ENCODE results near the gene CRY1.
A peak's percentile ranks its signal among the peaks of the same experiment; 100 is the strongest.

CRY1 gene

DNA sequence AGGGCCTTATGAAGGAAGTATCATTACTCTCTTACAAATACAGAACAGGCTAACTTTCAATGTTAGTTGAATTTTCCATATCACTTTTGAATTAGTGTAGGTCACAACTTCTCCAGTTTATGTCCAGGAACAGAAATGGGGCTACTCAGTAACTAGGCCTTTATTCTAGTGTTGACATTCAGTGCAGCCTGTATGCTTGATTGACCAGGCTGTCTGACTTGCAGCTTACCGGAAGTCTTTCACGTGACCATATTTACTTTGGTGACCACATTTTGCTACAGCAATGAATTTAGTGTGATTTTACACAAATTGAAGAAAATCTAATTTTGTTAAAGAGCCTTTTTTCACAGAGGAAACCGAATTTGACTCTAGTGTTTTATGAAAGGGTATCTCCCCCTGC is 118.8 kb downstream of the CRY1 start:
- Mint-ChIP-seq H3K27ac (no peak overlapping the region), H3K4me3 (no peak overlapping the region), H3K27me3 (no peaks in the 10 kb centered on the region), H3K36me3 (ENCODE audit: low read depth) (peaks cover 12% of the 10 kb centered on the region), H3K4me1 (ENCODE audit: low read depth) (no peaks in the 10 kb centered on the region), H3K9me3 (no peaks in the 10 kb centered on the region)
- intact Hi-C loops (cut with micrococcal nuclease) = no loop called here

DNA sequence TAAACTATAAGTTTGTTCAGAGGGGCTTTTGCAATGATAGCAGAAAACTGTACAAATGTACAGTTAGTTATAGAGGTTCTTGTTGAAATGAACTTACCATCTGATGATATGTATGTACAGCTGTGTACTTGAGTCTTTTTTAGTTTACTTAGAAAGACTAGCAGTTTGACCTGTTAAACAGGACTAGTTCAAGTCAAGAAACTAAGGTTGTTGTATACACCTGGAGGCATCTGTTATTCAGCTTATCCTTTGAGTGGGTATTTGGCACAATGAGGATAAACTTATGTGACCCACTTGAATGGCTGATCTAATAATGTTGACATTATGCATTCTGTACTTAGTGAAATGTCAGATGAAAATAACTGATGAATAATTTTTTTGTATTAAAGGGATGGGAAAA is 119.8 kb downstream of the CRY1 start:
- Mint-ChIP-seq H3K4me3 (no peak overlapping the region), H3K4me1 (ENCODE audit: low read depth) (no peaks in the 10 kb centered on the region), H3K36me3 (ENCODE audit: low read depth) (peaks cover 12% of the 10 kb centered on the region), H3K27ac (no peak overlapping the region), H3K9me3 (no peaks in the 10 kb centered on the region), H3K27me3 (no peaks in the 10 kb centered on the region)
- intact Hi-C loops (cut with micrococcal nuclease) = no loop called here

DNA sequence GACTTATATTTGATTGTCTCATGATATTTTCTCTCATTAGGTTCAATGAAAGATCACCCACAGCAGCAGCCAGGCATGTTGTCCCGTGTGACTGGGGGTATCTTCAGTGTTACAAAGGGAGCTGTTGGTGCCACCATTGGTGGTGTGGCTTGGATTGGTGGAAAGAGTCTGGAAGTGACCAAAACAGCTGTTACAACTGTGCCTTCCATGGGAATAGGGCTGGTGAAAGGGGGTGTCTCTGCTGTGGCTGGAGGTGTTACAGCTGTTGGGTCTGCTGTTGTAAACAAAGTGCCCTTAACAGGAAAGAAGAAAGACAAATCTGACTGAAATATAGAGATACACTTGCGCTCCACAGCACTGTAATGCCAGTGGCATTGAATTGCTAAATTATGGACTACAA is 122.3 kb downstream of the CRY1 start:
- intact Hi-C loops (cut with micrococcal nuclease) = no loop called here
- H3K36me3 Mint-ChIP-seq (ENCODE audit: low read depth) = peaks cover 11% of the 10 kb centered on the region
- H3K4me1 Mint-ChIP-seq (ENCODE audit: low read depth) = no peaks in the 10 kb centered on the region
- no peaks in the 10 kb centered on the region for H3K9me3 Mint-ChIP-seq
- no peak overlapping the region for H3K4me3 Mint-ChIP-seq
- H3K27ac Mint-ChIP-seq = no peak overlapping the region
- H3K27me3 Mint-ChIP-seq = no peaks in the 10 kb centered on the region

DNA sequence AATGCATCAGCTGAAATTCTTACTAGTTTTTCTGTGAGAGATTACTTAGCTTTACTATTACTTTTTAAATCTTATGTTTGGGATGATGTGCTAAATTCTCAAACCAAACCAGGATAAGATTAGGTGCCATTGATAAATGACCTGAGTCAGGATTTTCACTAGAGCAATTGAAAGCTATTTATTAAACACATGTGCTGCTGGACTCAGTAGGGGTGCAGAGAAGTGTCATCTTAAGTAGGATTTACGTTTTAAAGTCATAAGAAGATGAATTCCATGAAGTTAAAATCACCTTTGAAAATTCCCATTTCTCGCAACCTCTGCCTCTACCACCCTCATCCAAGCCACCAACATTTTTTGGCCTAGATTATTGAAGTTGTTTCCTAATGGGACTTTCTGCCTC is 128.8 kb downstream of the CRY1 start:
- Mint-ChIP-seq H3K27me3 (no peaks in the 10 kb centered on the region), H3K4me1 (ENCODE audit: low read depth) (no peaks in the 10 kb centered on the region), H3K27ac (no peak overlapping the region), H3K9me3 (no peaks in the 10 kb centered on the region), H3K36me3 (ENCODE audit: low read depth) (peaks cover 5% of the 10 kb centered on the region), H3K4me3 (no peak overlapping the region)
- intact Hi-C loops (cut with micrococcal nuclease) = no loop called here

DNA sequence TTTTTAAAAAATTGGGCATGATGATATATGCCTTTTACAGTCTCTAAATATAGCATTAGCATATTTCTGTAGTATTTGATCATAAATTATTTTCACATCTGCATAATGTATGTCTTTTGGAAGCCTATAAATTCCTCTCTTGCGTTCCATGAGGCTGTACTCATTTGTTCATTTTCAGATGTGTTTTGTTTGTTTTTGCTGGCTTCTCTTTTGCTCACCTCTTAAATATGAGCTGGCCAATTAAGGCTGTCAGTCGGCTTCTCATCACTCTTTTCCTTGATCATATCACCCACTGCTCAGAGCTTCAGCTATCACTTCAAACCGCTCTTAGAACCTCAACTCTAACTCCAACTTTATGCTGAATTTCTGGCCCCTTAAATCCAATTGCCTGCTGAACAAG is 131.1 kb downstream of the CRY1 start:
- no peaks in the 10 kb centered on the region for H3K36me3 Mint-ChIP-seq (ENCODE audit: low read depth)
- no peaks in the 10 kb centered on the region for H3K9me3 Mint-ChIP-seq
- H3K27ac Mint-ChIP-seq = no peak overlapping the region
- no peak overlapping the region for H3K4me3 Mint-ChIP-seq
- peaks cover 4% of the 10 kb centered on the region for H3K27me3 Mint-ChIP-seq
- no peaks in the 10 kb centered on the region for H3K4me1 Mint-ChIP-seq (ENCODE audit: low read depth)
- intact Hi-C loops (cut with micrococcal nuclease) = no loop called here

DNA sequence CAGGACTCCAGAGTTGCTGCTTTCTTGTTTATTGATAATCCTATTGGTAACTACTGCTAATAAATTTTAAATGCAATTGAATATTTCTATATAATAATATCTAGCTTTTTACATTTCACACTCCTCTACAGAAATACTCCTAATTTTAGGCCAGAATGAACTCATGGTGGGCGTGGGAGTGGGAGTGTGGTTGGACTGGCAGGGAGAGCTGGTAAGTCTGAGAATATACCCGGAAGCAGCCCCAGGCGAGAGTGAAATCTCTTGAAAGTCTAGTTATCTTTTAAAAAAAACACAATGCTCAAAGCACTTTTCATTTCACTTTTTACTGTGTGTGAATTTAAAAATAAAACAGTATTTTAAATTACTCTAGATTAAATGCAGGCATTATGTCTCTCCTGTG is 132.9 kb downstream of the CRY1 start:
- intact Hi-C loops (cut with micrococcal nuclease) = no loop called here
- H3K27ac Mint-ChIP-seq = no peak overlapping the region
- H3K9me3 Mint-ChIP-seq = no peaks in the 10 kb centered on the region
- peaks cover 11% of the 10 kb centered on the region for H3K27me3 Mint-ChIP-seq
- H3K4me1 Mint-ChIP-seq (ENCODE audit: low read depth) = peaks cover 1% of the 10 kb centered on the region
- no peak overlapping the region for H3K4me3 Mint-ChIP-seq
- peaks cover 12% of the 10 kb centered on the region for H3K36me3 Mint-ChIP-seq (ENCODE audit: low read depth)

DNA sequence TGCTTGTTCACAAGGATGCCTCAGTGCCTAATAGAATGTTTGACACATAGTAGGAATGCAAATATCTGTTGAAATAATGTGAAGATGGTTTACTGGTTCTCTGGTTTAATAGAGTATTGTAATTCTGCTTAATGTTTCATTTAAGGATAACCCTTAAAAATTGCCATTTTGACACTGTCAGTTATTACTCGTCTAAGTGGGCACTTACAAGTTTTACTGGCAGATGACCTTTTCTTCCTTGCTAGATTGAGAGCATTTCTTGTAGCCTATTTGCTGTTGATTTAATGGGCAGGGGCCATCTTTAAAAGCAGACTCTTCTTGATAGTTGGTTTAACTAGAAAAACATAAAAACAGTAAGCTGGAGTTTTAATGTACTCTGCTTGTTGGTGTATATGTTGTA is 135.8 kb downstream of the CRY1 start:
- H3K27ac Mint-ChIP-seq = no peak overlapping the region
- H3K9me3 Mint-ChIP-seq = no peaks in the 10 kb centered on the region
- H3K27me3 Mint-ChIP-seq = peaks cover 37% of the 10 kb centered on the region
- peak overlapping the region; percentile 94 for H3K4me3 Mint-ChIP-seq
- H3K4me1 Mint-ChIP-seq (ENCODE audit: low read depth) = peaks cover 5% of the 10 kb centered on the region
- intact Hi-C loops (cut with micrococcal nuclease) = loop anchor here (10.0 kb wide), 1 partner anchor 137 kb away; the partner anchor contains the start of gene CRY1
- peaks cover 16% of the 10 kb centered on the region for H3K36me3 Mint-ChIP-seq (ENCODE audit: low read depth)

DNA sequence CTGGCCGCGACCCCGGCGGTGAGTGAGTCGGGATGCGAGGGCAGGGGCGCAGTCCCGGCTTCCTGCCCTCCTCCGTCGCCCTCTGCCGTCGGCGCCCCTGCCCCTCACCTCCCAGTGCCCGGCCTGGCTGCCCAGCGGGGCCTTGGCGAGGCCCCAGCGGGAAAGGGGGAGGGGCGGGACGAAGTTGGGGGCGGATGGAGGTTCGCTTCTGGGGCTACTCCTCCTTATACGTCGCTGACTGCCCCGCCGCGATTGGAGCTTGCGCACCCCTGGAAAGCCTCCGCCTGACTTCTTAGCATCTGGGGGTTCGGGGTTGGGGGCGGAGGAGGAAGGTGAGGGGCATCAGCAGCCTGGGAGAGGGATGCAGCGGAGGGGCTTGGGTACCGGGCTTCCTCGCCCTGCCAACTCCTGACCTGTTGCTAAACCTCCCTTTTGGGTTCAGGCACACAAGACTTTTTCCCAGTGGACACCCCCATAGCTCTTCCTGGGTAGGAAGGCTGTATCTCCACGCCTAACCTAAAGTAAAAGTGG is 137.2 kb downstream of the CRY1 start:
- Mint-ChIP-seq H3K36me3 (ENCODE audit: low read depth) (peaks cover 16% of the 10 kb centered on the region), H3K27me3 (peaks cover 52% of the 10 kb centered on the region), H3K9me3 (no peaks in the 10 kb centered on the region), H3K4me3 (peak overlapping the region; percentile 94), H3K4me1 (ENCODE audit: low read depth) (peaks cover 5% of the 10 kb centered on the region), H3K27ac (peak overlapping the region; percentile 76)
- intact Hi-C loops (cut with micrococcal nuclease) = loop anchor here (10.0 kb wide), 1 partner anchor 139 kb away; the partner anchor contains the start of gene CRY1

DNA sequence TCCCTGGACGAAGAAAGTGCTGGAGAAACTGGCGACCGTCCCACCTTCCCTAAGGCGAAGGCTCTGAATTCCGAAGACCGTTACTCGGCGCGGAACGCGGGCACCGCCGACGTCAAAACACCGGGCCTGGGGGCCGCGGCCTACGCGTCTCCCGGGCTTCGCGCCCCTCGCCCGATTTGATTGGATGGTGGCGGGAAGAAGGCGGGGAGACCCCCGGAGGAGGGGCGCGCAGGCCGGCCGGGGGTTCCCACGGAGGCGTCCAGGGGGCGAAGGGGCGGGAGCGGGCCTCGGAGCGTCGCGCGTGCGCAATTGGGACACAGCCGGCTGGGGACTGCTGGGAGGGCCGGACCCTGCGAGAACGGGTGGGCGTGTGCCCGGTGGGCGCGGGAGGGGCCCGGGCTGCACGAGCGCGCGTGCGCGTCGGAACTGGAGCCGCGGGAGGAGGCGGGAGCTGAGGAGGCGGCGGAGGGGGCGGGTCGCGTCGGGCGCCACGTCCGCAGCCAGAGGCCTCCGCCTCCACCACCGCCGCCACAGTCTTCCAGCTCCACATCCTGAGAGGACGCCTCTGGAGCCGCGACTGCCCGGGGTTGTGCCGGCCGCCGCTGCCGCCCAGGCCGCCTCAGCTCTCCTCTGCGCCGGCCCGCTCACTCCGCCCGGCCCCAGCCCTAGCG is 137.8 kb downstream of the CRY1 start, which contains the start of gene TMEM263:
Gene TMEM263 (plus strand): TSS at position 531 of the 671 bp plus-strand sequence. CDS start 11,210 bp downstream, outside the sequence.
- Mint-ChIP-seq H3K27ac (peak within 1 kb of the TSS; percentile 76), H3K4me1 (ENCODE audit: low read depth) (peaks cover 5% of the 10 kb centered on the region), H3K4me3 (peak within 1 kb of the TSS; percentile 94), H3K27me3 (peaks cover 57% of the 10 kb centered on the region), H3K9me3 (no peaks in the 10 kb centered on the region), H3K36me3 (ENCODE audit: low read depth) (peaks cover 16% of the 10 kb centered on the region)
- intact Hi-C loops (cut with micrococcal nuclease) = loop anchor here (10.0 kb wide), 1 partner anchor 139 kb away; the partner anchor contains the start of gene CRY1

DNA sequence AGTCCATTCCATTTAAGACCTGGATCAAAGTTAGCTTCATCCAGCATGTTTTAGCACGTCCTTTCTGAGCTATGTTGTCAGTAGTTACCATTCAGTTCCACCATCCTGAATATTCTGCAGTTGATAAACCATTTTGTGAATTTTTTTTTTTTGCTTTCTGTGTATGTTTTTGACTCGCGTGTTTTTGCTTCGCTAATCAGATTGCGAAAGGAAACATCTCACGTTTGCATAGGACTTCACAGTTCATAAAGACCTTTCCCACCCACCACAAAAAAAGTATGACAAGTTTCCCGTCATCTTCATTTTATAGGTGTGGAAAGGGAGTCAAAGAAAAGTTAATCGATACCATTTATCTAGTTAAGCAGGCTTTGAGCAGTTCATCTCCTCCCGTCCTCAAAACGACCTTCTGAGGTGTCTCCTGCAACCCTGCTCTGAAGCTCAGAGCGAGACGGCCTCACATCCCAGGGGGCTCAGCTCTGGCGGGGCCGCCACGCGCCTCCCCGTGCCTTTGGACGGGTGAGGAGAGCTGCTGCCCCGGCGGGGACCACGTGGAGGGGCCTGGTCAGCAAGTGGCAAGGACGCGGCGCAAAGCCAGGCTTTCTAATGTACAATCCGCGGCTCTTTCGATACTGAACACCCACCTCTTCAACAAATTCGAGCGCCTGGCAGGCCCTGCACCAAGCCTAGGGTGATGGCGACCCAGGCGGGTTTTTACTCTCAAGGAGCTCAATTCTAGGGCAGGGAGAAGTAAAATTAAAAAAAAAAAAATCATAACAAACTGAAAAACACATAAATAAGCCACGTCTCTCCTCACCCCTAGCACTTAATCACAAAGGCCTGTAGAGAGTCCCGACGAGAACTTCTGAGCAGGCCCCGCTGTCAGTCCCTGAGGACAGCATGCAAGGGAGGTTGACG is 138.6 kb downstream of the CRY1 start:
- Mint-ChIP-seq H3K4me1 (ENCODE audit: low read depth) (peaks cover 5% of the 10 kb centered on the region), H3K36me3 (ENCODE audit: low read depth) (peaks cover 16% of the 10 kb centered on the region), H3K9me3 (peaks cover 6% of the 10 kb centered on the region), H3K27ac (peak overlapping the region; percentile 76), H3K27me3 (peaks cover 65% of the 10 kb centered on the region), H3K4me3 (peak overlapping the region; percentile 94)
- intact Hi-C loops (cut with micrococcal nuclease) = loop anchor here (10.0 kb wide), 1 partner anchor 140 kb away; the partner anchor contains the start of gene CRY1

DNA sequence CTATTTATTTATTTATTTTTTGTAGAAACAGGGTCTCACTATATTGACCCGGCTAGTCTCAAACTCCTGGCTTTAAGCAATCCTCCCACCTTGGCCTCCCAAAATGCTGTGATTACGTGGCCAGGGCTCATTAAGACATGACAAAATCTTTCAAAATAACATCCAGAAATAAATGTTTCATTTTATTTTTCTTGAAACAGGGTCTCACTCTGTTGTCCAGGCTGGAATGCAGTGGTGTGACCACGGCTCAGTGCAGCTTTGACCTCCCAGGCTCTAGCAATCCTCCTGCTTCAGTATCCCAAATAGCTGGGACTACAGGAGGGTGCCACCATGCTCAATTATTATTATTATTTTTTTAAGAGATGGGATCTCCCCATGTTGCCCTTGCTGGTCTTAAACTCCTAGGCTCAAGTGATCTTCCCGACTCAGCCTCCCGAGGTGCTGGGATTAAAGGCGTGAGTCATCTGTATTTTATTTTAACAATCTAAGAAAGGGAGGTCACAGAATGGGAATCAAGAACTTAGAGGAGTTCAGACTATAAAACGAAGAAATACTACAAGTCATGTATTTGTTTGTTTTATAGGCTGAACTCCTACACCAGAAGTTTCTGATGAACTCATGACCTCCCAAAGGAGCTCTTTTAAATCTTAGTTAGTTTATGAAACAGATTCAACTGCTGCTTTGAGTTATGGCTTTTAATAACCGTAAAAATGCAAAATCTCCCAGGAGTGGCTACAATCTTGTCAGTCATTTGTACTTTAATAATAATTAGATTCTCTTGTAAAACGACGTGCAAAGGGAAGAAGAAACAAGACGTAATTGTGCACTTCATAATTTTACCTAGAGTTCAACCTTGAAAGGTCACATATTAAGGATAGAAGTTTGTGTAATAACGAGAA is 139.7 kb downstream of the CRY1 start:
- H3K27me3 Mint-ChIP-seq = peaks cover 74% of the 10 kb centered on the region
- H3K36me3 Mint-ChIP-seq (ENCODE audit: low read depth) = peaks cover 16% of the 10 kb centered on the region
- H3K9me3 Mint-ChIP-seq = peaks cover 17% of the 10 kb centered on the region
- H3K4me1 Mint-ChIP-seq (ENCODE audit: low read depth) = peaks cover 5% of the 10 kb centered on the region
- no peak overlapping the region for H3K4me3 Mint-ChIP-seq
- intact Hi-C loops (cut with micrococcal nuclease) = loop anchor here (10.0 kb wide), 1 partner anchor 141 kb away; the partner anchor contains the start of gene CRY1
- no peak overlapping the region for H3K27ac Mint-ChIP-seq

DNA sequence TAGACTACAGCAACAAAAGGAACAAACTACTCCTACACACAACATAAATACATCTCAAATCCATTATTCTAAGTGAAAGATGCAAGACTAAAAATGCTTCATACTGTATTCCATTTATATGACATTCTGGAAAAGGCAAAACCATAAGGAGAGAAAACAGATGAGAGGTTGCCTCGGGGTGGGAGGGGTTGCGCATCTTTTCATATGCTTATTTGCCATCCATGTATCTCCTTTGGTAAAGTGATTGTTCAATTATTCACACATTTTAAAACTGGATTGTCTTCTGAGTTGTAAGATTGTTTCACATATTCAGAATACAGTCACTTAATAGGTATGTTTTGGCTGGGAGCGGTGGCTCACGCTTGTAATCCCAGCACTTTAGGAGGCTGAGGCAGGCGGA is 142.8 kb downstream of the CRY1 start:
- intact Hi-C loops (cut with micrococcal nuclease) = loop anchor here (10.0 kb wide), 1 partner anchor 144 kb away; the partner anchor contains the start of gene CRY1
- H3K27ac Mint-ChIP-seq = no peak overlapping the region

DNA sequence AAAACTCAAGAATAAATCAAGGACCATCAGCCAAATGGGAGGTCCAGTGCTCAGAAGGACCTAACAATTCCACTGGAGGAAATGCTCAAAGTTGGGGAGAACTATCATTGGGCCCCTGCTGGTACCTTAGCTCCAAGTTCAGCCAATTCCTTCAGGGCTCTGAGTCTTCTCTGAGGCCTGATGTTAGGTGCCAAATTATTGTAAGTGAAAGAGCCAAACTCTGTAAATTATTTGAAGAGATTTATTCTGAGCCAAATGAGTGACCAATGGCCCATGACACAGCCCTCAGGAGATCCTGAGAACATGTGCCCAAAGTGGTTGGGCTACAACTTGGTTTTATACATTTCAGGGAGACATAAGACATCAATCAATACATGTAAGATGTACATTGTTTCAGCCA is 145.9 kb downstream of the CRY1 start:
- Mint-ChIP-seq H3K27ac (no peak overlapping the region), H3K4me1 (ENCODE audit: low read depth) (no peaks in the 10 kb centered on the region), H3K36me3 (ENCODE audit: low read depth) (no peaks in the 10 kb centered on the region), H3K4me3 (no peak overlapping the region), H3K27me3 (peaks cover 65% of the 10 kb centered on the region), H3K9me3 (peaks cover 31% of the 10 kb centered on the region)
- intact Hi-C loops (cut with micrococcal nuclease) = no loop called here

More for the DNA sequence above, 142.8 kb downstream of the CRY1 start:
- Mint-ChIP-seq H3K9me3 (peaks cover 31% of the 10 kb centered on the region), H3K4me1 (ENCODE audit: low read depth) (peaks cover 5% of the 10 kb centered on the region), H3K36me3 (ENCODE audit: low read depth) (peaks cover 6% of the 10 kb centered on the region), H3K27me3 (peaks cover 88% of the 10 kb centered on the region), H3K4me3 (no peak overlapping the region)

Measured in dendritic cell treated with granulocyte-macrophage colony-stimulating factor and Interleukin-4, amounts not matched to agents 40 ng/mL and 50 ng/mL, for 4 days (primary cell).